Testis (tissue), 3 donors: ENCODE measurements around the gene TCEA2. TPM values are rescaled to one million over a fixed set of nuclear protein-coding genes. Genes with fewer than 3 reads are reported as not detected.

Source experiments
- DNase-seq: peaks from one replicate; pipeline ENCODE4 v3.0.0-alpha.2; 2019
- H3K27ac ChIP-seq, 2 donors: fragments of 200-600 bp; sonication (generic); one replicate each; pipeline ENCODE4 v1.5.1; 2019
- H3K27me3 ChIP-seq: fragments of 200-600 bp; sonication (generic); one replicate; pipeline ENCODE4 v1.5.1; 2019
- H3K36me3 ChIP-seq: fragments of 200-600 bp; sonication (generic); one replicate; pipeline ENCODE4 v1.5.1; 2017; ENCODE audit warnings: low read depth; ENCODE audit errors: missing control alignments
- H3K4me1 ChIP-seq: fragments of 200-600 bp; sonication (generic); one replicate; pipeline ENCODE4 v1.5.1; 2019
- H3K4me3 ChIP-seq, 2 donors: fragments of 200-600 bp; sonication (generic); one replicate each; pipeline ENCODE4 v1.5.1; 2017 to 2019
- H3K9me3 ChIP-seq: fragments of 200-600 bp; sonication (generic); one replicate; pipeline ENCODE4 v1.5.1; 2017
- CTCF ChIP-seq, 3 experiments: fragments of 450-650 bp in 2 of 3; fragments of 200-600 bp in 1 of 3; sonication (generic) in 1 of 3; IDR thresholded peaks; one replicate each; pipeline ENCODE4 v1.5.1; 2016 to 2019; ENCODE audit warnings: antibody characterized with exemption in 3 of 3, mild to moderate bottlenecking in 2 of 3, moderate library complexity in 1 of 3
- POLR2A ChIP-seq: fragments of 450-650 bp; IDR thresholded peaks from one replicate; pipeline ENCODE4 v1.6.1; 2017; ENCODE audit warnings: antibody characterized with exemption, mild to moderate bottlenecking, moderate library complexity
- WGBS, 2 donors: methylation state at CpG; one replicate each; pipeline ENCODE4 v1.1.5; 2018; 5-methylcytosine and 5-hydroxymethylcytosine counted together
- intact Hi-C: fragments of 100-400 bp; cut with DNase I; formaldehyde crosslinking; loops from one replicate; pipeline ENCODE4 v1.15.1; 2023; ENCODE audit warnings: low total_unique reads
- polyA plus RNA-seq: library from polyadenylated mRNA; stranded (reverse); fragments of 350-450 nt; fragmentation: Illumina TruSeq; extraction: RNeasy Lipid Tissue Mini Kit (QIAGEN cat#74804); gene quantifications from one replicate; pipeline ENCODE4 v1.2.3, GENCODE V29; 2014; ENCODE audit warnings: low read depth, low replicate concordance; ENCODE audit not compliant: insufficient read depth
- total RNA-seq, 2 donors: library from RNA; depleted of rRNA; stranded (reverse); fragments of >200 nt; gene quantifications; one replicate each; pipeline ENCODE4 v1.2.3, GENCODE V29; 2016

The TCEA2 gene
- total and polyA plus RNA-seq, 3 donors from 2014 or later: 94.5 to 171 (median 126) TPM

DNA sequence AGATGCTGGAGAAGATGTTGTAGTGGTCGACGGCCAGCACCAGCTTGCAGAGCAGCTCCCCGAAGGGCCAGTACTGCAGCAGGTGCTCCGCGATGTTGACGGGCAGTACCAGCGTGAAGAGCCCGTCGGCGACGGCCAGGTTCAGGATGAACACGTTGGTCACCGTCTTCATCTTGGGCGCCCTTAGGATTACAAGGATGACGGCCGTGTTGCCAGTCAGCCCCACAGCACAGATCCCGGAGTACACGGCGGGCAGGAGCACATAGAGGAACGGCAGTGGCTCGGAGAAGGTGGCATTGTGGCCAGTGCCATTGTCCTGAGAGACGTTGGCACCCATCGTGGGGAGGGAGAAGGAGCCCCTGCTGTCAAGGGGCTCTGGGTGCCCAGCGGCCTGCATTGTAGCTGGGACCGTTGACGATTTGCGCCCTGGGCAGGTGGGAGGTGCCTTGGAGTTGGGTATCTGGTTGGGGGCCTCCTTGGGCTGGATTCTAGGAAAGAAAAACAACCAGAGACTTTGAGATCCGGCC lies 43.5 kb downstream of the TCEA2 start:
- Histone ChIP-seq H3K4me1 (peaks cover 5% of the 10 kb centered on the region), H3K4me3 (no peak overlapping the region), H3K9me3 (no peaks in the 10 kb centered on the region), H3K36me3 (no peaks in the 10 kb centered on the region), H3K27ac (no peak overlapping the region), H3K27me3 (no peaks in the 10 kb centered on the region)
- TF ChIP-seq CTCF (IDR thresholded peaks at IDR 0.05) (no peak), POLR2A (no peak)
- DNase-seq: no peak
- WGBS, 2 donors: 82 to 90% methylated on average over 19 to 28 of the region's 28 CpGs
- intact Hi-C loops: no loop called here

DNA sequence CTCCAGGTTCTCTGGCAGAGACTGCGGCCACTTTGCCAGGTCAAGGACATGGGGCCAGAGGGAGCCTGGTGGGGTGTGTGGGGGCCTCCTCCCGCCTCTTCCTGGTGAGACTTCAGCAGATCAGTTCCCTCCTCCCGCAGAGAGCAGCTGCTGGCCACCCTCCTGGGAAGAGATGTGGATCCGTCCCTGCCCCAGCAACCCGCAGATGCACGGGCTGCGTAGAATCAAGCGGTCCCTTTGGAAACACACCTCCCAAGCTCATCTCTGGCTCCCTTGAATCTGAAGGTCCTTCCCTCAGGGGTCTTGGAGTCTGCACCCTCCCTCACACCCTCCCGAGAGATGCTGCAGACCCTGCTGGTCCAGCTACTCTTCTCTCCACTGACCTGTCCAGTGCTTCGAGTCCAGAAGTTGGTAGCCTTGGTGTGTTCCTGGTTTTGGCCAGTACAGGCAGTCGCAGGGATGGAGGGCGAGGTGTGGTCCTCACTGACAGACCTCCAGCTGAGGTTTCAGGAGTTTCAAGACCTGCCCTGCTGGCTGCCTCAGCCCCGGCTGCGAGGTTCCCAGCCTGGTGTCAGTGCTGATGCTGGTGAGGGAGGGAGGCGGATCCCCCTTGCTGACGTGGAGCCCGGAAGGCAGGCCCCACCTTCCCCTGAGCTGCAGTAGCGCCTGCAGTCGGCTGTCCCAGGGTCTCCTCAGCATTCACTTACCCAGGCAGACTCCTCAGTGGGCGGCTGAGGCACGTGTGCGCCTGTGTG lies 44.2 kb downstream of the TCEA2 start, which contains the start of gene NPBWR2:
Gene NPBWR2 (minus strand): TSS at position 585 of the 755 bp plus-strand sequence. CDS start 734 bp downstream, outside the sequence.
- peak; percentile 12 for DNase-seq
- Histone ChIP-seq H3K36me3 (no peaks in the 10 kb centered on the region), H3K4me1 (peaks cover 5% of the 10 kb centered on the region), H3K27me3 (no peaks in the 10 kb centered on the region), H3K4me3 (no peak within 1 kb of the TSS), H3K27ac (no peak within 1 kb of the TSS), H3K9me3 (no peaks in the 10 kb centered on the region)
- no peak for TF ChIP-seq CTCF (IDR thresholded peaks at IDR 0.05)
- TF ChIP-seq POLR2A: no peak
- intact Hi-C loops: no loop called here
- WGBS, 2 donors: 65 to 73% methylated on average over 10 to 22 of the region's 22 CpGs

DNA sequence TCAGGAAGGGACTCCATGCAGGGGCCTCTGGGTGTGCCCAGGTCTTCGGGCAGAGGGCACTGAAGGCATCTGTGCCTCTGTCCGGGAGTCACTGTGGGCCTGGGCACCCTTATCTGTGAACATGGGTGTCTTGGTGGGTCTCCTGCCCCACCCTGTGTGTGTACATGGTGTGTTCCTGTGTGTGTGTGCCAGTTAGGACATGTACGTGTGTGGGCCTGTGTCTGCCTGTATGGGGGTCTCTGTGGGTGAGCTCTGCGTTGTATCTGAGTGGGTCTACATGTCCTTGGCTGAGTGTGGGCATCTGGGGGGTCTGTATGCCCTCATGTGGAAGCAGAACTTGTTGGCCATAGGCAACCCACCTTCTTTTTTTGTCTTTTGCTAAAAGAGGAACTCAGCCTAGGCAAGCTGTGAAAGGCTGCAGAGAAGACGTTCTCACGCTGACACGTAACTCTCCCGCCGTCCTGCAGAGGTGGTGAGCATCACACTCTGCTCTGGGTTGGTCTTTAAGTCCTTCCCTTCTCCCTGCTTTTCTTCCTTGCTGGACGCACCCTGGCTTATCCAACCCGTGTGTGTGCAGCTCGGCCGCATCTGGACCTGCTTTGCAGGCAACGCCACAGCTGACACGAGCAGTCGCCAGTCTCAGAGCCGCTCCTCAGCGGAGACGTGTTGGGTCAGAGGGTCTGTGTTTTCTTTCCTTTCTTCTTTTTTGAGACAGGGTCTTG lies 44.9 kb downstream of the TCEA2 start:
- WGBS, 2 donors: 79 to 87% methylated on average over 17 to 19 of the region's 19 CpGs
- H3K36me3 ChIP-seq: no peaks in the 10 kb centered on the region
- no peak overlapping the region for H3K4me3 ChIP-seq
- H3K27ac ChIP-seq: no peak overlapping the region
- peaks cover under 1% of the 10 kb centered on the region for H3K4me1 ChIP-seq
- peak; percentile 11 for DNase-seq
- no peaks in the 10 kb centered on the region for H3K27me3 ChIP-seq
- no peaks in the 10 kb centered on the region for H3K9me3 ChIP-seq
- no peak for TF ChIP-seq POLR2A
- TF ChIP-seq CTCF (IDR thresholded peaks at IDR 0.05): no peak
- intact Hi-C loops: no loop called here

DNA sequence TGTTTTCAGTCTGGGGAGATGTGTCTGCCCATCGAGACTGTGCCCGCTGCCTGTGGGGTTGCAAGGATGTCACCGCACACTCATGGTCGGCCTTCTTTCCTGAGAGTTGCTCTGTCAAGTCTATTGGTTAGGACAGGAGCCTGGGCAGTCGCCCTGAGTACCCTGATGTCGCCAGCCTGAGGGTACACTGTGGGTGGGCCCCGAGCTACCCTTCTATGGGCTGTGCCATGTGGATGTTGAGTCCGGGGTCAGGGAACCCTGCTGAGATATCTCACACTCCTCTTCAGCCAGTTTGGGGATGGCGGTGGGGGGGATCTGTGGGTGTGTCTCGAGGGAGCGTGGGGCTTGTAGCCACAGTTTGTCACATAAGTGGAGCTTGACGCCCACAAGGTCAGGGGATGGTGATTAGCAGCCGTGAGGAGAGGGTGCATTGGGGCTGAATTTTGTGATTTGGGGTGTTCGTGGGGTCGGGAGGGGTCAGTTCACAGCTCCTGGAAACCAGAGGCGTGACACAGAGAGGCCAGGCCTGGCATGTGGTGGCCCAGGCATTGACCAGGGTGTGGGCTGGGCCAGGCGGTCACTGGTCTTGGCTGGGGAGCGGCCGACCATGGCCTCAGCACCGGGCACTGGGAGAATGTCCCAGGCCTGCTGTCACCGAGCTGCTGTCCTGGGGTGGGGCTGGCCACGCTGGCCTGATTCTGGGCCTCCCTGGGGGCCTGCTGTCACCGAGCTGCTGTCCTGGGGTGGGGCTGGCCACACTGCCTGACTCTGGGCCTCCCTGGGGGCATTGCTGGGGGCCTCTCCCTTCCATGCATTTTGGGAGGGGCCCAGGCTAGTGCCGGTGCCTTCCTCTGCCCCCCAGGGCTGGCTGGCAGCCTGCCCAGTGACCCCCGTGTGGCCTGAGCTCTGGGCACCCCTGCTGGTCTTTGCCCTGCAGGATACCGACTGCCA lies 46.0 kb downstream of the TCEA2 start:
- no peak for TF ChIP-seq POLR2A
- TF ChIP-seq CTCF (IDR thresholded peaks at IDR 0.05): no peak
- Histone ChIP-seq H3K36me3 (no peaks in the 10 kb centered on the region), H3K9me3 (no peaks in the 10 kb centered on the region), H3K4me1 (no peaks in the 10 kb centered on the region), H3K4me3 (no peak overlapping the region), H3K27me3 (no peaks in the 10 kb centered on the region), H3K27ac (no peak overlapping the region)
- WGBS, 2 donors: 81 to 84% methylated on average over 10 to 26 of the region's 26 CpGs
- intact Hi-C loops: no loop called here
- DNase-seq: no peak
